ENCODE data around the gene ZIC4. TPM values are rescaled to one million over a fixed set of nuclear protein-coding genes. Genes with fewer than 3 reads are reported as not detected.

The ZIC4 gene
- total RNA-seq, 1 experiment from 2014 or later: not detected

GRCh38 chr3:147383617-147384016 is 22.7 kb downstream of the ZIC4 start:
- DNase-seq (ENCODE audit: low read depth): no peak
- in situ Hi-C loops (cut with HindIII; ENCODE audit: low pct_unique_long_range_greater_than_20kb, low sequenced_read_pairs): no loop called here

- in situ Hi-C loops (cut with HindIII; ENCODE audit: low pct_unique_long_range_greater_than_20kb, low sequenced_read_pairs): no loop called here
- DNase-seq (ENCODE audit: low read depth): no peak
Observed at GRCh38 chr3:147381596-147381995, 24.7 kb downstream of the ZIC4 start.

GRCh38 chr3:147380977-147381376 is 25.4 kb downstream of the ZIC4 start:
- no peak for DNase-seq (ENCODE audit: low read depth)
- in situ Hi-C loops (cut with HindIII; ENCODE audit: low pct_unique_long_range_greater_than_20kb, low sequenced_read_pairs): no loop called here

DNA sequence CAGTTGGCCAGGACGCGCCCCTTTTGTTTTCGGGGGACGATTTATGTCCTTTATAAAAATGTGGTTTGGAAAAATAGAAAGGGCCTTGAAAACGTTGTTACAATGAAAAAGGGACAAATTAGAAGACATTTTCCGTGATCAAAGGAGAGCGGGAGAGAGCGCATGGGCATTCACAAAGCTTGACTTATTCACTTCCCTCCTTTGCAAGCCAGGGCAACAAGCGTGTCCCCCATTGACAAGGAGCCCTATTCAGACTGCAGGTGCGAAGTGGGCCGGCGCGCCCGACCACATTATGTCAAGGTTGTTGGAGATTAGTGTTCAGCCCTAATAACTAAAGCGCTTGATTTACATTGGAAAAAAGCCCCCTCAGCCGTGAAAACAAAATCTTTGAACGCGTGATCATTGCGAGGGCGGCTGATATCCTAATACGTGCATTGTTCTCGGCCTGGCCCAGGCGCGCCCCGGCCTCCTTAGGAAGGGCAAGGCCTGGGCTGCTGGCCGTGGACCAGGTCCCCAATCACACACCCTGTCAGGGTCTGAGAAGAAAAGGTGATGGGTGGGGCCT is 25.9 kb downstream of the ZIC4 start:
- in situ Hi-C loops (cut with HindIII; ENCODE audit: low pct_unique_long_range_greater_than_20kb, low sequenced_read_pairs): no loop called here
- no peak for DNase-seq (ENCODE audit: low read depth)

DNA sequence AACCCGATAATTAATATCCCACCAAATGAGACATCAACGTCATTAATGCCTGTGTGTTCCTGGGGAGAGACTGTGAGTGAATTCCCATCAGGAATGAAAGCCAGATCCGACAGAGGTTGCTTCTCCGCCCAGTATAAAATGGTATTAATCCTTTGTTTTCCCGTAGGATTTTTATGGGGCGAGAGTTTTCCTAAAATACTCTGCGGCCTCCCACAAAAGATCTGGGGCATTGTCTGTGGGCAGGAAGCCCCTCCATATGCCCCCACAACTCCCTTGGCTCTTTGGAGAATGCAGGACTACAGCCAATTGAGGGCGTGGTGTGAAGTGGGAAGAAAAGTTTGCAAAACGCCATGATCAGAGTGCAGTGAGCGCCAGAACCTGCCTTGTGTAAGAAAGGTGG is 26.7 kb downstream of the ZIC4 start:
- in situ Hi-C loops (cut with HindIII; ENCODE audit: low pct_unique_long_range_greater_than_20kb, low sequenced_read_pairs): no loop called here
- DNase-seq (ENCODE audit: low read depth): no peak

DNA sequence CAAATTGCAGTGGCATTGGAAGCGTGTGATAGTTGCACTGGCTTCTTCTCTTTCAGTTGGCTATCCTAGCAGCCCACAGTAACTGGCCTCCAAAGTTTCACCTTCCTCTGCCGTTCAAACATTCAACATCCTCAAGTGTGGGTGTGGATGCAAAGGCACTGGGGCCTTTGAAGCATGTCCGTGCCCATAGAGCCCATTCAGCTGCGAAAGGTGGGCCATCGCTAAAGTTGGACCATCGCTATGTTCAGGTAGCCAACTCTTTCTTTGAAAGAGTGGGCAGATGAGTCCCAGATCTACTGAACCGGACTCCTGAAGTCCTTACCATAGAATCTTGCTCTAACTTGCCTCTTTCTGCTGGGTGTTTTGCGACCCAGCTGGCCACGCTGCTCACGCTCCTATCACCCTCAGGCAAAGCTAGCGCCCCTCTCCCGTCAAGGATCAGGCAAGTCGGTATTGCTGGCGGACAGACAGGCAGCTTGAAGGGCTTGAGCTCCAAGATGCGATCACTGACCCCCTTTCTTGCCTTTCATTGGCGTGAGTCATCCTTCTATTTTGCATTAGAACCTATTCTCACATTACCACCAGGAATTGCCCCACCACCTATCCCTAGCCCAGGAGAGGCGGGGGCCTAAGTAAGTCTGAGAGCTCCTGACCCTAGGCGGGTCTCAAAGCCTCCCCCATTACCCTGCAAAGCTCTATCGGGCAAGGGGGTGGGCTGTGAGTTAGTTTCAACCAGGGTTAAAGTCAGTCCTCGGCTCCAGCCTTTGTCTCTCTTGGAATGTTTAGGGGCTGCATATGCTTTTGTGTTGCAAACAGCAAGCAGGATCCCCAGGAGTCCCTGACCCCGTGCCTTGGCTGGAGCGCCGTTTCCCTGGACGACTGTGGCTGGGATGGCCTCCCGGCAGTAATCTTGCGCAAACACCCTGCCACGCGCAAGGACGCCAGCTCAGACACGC is 28.7 kb downstream of the ZIC4 start:
- in situ Hi-C loops (cut with HindIII; ENCODE audit: low pct_unique_long_range_greater_than_20kb, low sequenced_read_pairs): no loop called here
- no peak for DNase-seq (ENCODE audit: low read depth)

GRCh38 chr3:147373301-147373700 is 33.0 kb downstream of the ZIC4 start:
- DNase-seq (ENCODE audit: low read depth): no peak
- in situ Hi-C loops (cut with HindIII; ENCODE audit: low pct_unique_long_range_greater_than_20kb, low sequenced_read_pairs): no loop called here

DNA sequence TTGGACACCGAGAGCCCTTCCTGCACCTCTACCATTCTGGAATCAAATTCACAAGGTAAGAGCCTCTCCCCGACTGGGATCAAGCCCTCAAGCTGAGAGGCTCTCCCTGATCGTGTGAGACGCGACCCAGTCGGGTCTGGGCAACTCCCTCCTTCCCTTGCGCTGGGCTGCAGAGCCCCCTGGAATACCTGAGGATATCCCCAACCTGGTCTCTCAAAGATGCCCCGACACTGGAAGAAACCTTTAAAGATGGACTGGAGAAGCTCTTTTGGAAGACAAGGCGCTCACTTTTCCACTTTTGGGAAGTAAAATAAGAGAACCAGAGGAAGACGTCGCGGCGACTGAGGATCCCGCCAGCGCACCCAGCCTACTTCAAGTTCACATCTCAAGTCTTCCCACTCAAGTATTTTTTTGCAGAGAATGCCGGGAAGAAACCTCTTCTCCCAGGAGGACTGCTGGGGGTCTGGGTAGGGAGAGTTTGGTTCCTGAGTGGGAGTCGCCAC is 33.8 kb downstream of the ZIC4 start:
- DNase-seq (ENCODE audit: low read depth): no peak

DNA sequence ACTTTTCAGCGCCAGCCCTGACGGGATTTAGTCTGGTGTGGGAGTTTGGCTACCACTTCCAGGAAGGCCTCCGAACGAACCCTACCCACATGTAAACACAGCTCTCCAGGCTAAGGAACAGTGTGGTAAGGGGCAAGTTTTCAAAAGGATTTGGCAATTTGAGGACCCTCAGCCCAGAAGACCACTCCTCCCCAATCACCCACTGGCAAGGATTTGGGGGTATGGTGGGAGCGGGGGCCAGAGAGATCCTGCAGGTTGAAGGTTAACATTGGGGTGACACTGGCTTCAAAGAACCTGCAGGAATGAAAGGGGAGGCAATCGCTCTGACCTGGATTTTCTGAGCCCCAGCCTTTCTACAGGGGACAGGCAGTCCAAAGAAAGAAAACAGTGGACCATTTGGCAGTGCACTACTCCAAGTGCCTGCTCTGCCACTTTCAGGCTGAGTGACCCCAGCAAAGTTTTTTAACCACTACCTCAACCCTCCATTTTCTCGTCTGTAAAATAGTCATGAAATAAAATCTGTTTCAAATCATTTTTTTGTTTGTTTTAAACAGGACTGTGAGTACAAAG is 34.5 kb downstream of the ZIC4 start:
- DNase-seq (ENCODE audit: low read depth): no peak
- in situ Hi-C loops (cut with HindIII; ENCODE audit: low pct_unique_long_range_greater_than_20kb, low sequenced_read_pairs): no loop called here

More for the DNA sequence above, 33.8 kb downstream of the ZIC4 start:
- in situ Hi-C loops (cut with HindIII; ENCODE audit: low pct_unique_long_range_greater_than_20kb, low sequenced_read_pairs): no loop called here

GRCh38 chr3:147371140-147371539 is 35.2 kb downstream of the ZIC4 start:
- DNase-seq (ENCODE audit: low read depth): no peak
- in situ Hi-C loops (cut with HindIII; ENCODE audit: low pct_unique_long_range_greater_than_20kb, low sequenced_read_pairs): no loop called here

- in situ Hi-C loops (cut with HindIII; ENCODE audit: low pct_unique_long_range_greater_than_20kb, low sequenced_read_pairs): no loop called here
- no peak for DNase-seq (ENCODE audit: low read depth)
Observed at GRCh38 chr3:147370349-147370748, 36.0 kb downstream of the ZIC4 start.

DNA sequence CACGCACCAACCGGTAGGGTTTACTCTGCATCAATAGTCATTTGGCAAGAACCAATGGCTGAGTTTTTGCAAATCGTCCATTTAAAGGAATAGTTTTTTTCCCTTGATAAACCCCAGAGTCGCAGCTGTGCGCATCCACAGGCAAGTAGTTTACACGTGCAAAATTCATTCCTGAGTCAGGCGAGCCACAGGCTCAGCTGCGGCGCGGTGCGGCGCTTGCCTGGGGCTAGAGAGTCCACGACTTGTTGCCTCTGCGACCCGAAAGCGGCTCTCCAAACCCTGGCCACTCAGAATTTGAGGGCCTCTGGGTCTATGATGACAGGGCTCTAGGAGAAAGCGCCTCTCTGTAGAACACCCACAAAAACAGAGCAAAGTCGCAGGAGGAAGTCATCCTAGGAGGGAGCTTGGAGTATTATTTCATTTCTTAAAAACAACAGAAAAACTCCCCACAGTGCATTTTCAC is 36.7 kb downstream of the ZIC4 start:
- no peak for DNase-seq (ENCODE audit: low read depth)
- in situ Hi-C loops (cut with HindIII; ENCODE audit: low pct_unique_long_range_greater_than_20kb, low sequenced_read_pairs): no loop called here

DNA sequence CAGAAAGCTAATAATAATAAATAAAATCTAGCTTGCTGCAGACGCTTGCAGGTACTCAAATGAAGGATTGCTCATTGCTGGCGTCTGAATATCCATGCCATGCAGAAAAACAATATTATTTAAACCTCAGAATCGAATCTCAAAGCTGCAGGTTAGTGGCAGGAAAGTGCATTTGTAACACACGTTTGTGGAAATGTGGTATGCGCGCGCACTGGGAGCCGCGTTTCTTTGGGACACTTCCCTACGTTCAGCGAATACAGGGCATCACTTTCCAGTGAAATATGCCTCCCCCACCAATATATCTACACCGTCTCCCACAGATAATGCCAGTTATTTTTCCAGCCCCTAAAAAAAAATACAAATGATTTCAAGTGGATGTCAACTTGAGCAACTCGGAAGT is 37.1 kb downstream of the ZIC4 start:
- no peak for DNase-seq (ENCODE audit: low read depth)
- in situ Hi-C loops (cut with HindIII; ENCODE audit: low pct_unique_long_range_greater_than_20kb, low sequenced_read_pairs): no loop called here

DNA sequence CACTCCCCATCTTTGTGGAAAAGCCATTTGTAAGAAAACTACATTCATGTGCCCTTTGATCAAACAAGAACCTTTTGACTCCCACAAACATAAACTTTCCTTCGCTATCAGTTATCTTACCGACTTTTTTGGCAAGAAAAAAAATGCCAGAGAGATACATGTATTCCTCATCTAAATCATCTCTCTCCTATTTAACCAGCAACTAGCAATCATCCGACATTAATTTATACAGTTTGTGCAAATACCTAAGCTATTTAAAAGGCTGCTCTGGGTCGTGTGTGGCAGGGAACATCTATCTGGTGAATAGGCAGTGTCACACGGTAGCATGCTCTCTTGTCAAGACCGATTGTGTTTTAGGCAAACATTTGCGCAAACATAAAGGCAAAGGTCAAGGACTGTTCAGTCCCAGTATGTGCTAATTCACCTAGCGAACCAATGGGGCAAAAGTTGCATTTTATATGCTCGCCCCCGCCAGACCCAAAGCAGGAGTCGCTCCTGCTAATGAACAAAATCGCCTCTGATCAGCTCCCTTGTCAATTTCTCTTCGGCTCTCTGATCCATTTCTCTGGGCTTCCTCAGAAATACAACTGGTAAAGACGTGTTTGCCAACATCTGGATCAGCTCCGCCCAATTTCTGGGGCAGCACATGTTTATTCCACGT is 37.7 kb downstream of the ZIC4 start:
- in situ Hi-C loops (cut with HindIII; ENCODE audit: low pct_unique_long_range_greater_than_20kb, low sequenced_read_pairs): no loop called here
- DNase-seq (ENCODE audit: low read depth): no peak

DNA sequence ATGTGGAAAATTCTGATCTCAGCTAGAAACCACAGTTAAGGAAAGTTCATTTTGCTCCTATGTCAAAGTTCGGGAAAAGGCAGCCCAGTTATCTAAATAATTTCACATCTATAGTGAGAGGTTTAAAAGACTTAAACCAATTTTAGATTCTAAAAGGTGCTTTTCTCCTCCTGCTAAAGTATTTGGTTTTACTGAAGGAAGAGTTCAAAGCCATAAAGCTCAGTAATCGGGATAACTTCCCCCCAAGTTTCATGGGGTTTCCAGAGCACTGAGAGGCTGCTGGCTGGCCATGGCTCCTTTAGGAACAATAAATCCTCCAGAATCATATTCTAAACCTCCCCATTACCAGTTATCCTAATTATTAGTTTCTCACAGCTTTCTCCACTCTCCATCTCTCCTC is 38.2 kb downstream of the ZIC4 start:
- in situ Hi-C loops (cut with HindIII; ENCODE audit: low pct_unique_long_range_greater_than_20kb, low sequenced_read_pairs): no loop called here
- no peak for DNase-seq (ENCODE audit: low read depth)

DNA sequence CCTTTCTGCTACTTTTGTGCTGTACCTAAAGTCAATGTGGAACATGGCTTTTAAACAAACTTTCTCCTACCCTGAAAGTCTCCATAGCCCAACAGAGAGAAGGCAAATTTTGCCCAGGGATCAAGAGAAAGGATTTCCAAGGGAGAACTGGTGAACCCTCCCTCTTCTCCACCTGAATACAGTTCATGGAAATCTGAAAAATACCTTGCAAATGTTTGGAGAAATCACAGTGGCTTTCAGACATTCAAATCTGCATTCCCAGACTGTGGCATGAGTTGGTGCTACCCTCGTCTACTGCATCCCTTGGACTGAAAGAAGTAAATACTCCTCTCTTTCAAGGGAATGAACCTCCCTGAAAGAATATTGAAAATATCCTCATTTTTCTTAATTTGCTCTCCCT is 38.7 kb downstream of the ZIC4 start:
- in situ Hi-C loops (cut with HindIII; ENCODE audit: low pct_unique_long_range_greater_than_20kb, low sequenced_read_pairs): no loop called here
- DNase-seq (ENCODE audit: low read depth): no peak

DNA sequence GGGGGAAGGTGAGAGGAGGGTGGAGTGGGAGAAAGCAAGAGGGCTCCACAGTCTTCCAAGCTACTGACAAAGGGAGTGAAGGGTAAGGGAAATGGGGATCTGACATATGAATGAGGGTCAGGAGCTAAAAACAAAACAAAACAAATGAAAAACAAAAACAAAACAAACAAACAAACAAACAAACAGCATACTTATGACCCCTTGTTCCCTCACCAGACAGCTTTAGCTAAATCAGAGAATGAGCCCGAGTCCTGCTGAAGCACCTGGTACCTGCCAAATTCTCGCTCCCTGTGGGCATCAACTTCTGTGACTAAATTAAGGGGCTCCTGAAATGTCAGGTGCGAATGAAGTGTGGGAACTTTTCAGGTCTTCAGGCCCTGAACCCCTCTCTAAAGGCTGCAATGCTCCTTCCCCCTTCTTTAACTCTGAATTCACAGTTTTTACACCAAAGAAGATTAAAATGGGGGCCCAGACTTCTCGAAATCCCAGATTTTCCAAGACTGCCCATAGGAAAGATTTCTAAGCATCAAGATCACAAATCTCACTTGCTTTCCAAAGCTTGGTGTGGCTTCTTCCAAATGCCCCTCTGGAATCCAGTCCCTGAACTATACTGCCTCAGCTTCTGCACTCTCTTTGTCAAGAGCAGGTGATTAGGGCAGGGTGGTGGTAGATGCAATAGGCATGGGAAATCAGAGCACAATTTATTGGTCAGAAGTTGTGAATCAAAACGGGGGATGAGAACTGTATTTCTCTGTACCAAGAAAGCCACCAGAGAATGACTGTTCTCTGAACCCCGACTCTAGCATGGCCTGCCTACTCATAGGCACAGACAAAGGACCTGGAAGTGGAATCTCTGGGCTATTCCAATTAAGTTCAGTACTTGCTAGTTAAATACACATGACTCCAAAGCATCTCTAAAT is 40.9 kb downstream of the ZIC4 start:
- in situ Hi-C loops (cut with HindIII; ENCODE audit: low pct_unique_long_range_greater_than_20kb, low sequenced_read_pairs): no loop called here
- DNase-seq (ENCODE audit: low read depth): no peak

DNA sequence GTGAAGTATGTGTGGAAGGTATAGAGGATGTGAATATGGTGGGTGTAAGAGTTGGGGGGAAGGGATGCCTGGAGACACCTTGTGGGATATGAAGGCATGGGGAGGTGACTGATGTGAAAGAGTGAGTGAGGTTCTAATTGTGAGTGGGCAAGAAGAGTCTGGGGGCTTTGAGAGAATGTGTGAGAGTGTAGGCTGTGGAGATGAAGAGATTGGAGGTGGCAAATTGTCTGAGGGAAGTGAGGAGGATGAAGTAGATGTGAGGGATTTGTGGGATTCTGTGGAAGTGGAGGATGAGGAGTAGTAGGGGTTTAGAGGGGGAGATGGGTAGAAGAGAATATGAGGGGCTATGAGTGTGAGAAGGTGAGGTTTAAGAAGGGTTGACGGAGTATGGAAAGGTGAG is 41.6 kb downstream of the ZIC4 start:
- DNase-seq (ENCODE audit: low read depth): no peak

More for the DNA sequence above, 41.6 kb downstream of the ZIC4 start:
- in situ Hi-C loops (cut with HindIII; ENCODE audit: low pct_unique_long_range_greater_than_20kb, low sequenced_read_pairs): no loop called here

Data from Caki2 (cell line).